NCI-H1092 (cell line): ENCODE results near the gene SLX4IP.

ENCODE experiments used
- DNase-seq: peaks from one replicate; lab custom pipeline; 2025; lab: John Stamatoyannopoulos, UW

Gene SLX4IP

DNA sequence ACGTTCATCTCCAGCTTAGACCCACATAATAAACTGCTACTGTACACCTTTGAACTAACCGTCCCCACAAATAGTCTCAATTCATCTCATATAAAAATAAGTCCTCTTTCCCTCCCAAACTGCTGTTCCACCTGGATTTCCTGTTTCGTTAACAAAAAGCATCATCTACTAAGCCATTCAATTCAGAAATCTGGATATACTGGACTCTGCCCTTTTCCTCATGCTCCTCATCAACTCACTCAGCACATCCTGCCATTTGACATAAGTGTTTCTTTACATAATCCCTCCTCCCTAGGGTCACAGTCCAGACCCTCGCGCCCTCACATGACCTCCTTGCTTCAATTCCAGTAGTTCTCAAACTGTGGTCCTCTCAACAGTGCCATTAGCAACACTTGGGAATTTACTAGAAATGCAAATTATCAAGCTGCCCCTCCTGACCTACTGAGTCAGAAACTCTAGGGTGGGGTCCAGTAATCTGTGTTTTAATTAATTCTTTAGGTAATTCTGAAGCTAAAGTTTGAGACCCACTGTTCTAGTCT is 5.6 kb upstream of the SLX4IP start:
- no peak for DNase-seq

DNA sequence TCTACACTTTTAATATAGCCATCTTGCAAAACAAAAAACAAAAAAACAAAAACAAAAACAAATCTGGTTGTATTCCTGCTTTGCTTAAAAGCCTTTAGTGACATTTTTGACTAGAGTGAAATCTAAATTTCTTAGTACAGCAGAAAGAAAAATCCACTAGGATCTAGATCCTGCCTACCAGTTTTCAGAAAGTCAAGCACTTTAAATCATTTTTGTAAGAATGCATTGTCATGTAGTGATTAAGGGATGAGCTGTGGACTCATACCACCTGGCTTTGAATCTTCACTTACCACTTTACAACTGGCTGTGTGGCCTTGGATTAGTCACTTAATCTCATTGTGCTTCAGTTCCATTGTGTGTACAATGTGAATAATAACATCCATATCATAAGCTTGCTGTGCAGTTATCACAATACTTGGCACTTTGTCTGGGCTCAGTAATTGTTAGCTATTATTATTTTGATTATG is 5.1 kb upstream of the SLX4IP start:
- DNase-seq: no peak

DNA sequence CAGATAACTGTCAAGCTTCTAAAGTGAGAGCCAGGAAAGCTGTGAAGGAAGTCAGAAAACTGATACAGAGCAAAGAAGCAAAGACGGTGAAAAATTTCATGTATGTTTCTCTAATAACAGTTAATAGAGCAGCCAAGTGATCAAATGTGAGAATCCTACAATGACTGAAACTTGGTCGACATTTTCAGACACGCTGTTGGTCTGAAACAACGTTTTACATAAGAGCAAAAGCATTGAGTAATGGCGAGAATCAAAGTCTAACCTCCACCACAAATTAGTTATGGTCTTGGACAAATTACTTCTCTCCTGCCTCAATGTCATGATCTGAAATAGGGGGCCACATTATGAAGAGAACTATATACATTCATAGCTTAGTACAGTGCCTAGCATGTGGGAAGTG is 4.4 kb upstream of the SLX4IP start:
- DNase-seq: no peak

DNA sequence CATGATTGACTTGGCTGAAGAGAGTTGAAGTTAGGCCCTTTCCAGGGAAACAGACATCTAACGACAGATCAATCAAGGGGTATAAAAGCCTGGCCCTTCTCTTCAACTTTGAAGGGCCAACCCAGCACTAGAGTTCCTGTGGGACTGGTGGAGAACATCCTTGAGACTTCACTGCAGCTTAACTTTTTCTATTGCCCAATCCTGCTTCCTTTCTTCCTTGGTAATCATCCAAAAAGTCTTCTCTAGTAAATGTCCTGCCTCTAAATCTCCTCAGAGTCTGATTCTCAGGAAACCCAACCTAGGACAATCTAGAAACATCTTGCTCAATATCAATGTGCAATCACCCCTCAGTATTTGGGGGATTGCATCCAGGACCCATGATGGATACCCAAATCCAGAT is 3.0 kb upstream of the SLX4IP start:
- no peak for DNase-seq

DNA sequence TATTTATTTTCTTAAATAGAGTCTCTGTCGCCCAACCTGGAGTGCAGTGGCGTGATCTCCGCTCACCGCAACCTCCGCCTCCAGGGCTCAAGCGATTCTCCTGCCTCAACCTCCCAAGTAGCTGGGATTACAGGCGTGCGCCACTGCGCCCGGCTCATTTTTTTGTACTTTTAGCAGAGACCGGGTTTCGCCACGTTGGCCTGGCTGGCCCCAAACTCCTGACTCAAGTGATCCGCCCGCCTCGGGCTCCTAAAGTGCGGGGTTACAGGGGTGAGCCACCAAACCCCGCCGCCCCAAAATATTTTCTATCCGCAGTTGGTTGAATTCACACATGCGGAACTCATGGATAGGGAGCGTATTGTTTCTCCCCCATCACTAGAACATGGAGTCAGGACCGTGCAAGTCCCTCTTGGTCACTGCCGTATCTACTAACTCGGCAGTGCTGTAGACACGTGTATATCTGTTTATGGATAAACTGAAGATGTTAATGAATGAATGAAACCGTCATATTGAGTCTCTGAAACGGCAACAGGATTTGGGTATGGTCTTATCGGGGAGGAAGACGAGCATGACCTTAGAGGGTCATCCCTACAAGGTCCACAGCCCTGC is 2.0 kb upstream of the SLX4IP start:
- no peak for DNase-seq

DNA sequence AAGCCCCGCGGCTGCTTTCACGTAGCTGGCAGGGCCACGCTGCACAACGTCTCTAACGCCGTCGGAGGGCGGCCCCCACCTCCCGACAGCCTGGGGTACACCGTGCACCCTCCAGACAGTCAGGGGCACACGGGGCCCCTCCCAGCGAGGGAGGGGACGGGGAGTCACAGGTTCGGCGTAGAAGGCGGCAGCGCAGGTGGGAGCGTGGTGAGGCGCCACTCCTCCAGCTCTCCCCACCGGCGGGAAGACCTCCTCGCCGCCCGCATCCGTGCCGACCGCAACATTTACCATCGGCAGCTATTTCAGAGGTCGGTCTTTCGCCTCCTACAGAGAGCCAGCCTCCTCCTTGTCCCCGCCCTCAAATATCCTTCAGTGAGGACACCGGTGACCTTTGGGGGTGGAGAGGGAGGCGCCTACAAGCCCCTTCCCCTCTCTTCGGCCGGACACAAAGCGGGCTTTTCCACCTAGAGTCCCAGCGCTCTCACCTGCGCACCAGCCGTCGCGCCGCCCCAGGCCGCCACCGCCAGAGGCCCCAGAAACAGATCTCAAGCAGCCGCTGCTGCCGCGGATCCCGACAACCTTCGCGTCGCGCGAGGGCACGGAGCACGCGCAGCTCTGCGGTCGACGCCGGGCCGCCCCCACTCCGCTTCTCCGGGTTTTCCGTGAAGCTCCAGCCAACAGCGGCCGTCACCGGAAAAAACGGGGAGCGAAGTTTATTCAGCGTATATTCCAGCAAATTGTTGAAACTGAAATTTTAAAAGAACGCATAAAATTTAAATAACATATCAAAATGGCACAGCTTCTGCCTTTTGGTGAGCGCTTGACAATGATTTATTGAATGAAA is 1.3 kb upstream of the SLX4IP start, which contains the start of gene MKKS:
TSS of gene MKKS (minus strand) at position 600 of the 844 bp plus-strand sequence. CDS start 20,708 bp downstream, outside the sequence.
- DNase-seq: peak; percentile 88

DNA sequence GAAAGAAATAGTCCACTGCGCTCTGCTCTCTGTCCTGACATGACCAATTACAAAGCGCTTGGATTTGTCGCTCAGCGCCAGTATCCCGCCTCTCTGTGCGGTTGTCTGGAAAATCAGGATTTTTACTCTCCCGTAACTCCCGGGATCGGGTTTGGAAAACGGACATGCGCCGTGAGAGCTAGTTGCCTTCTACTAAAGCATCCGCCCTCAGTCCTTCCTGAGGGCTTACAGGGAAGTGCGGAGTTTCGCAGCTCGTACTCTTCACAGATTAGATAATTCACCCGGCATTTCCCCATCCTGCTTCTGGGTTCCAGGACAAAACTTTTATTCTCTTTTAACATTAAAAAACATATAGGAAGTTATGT is 656 bp upstream of the SLX4IP start:
- DNase-seq: peak; percentile 99

DNA sequence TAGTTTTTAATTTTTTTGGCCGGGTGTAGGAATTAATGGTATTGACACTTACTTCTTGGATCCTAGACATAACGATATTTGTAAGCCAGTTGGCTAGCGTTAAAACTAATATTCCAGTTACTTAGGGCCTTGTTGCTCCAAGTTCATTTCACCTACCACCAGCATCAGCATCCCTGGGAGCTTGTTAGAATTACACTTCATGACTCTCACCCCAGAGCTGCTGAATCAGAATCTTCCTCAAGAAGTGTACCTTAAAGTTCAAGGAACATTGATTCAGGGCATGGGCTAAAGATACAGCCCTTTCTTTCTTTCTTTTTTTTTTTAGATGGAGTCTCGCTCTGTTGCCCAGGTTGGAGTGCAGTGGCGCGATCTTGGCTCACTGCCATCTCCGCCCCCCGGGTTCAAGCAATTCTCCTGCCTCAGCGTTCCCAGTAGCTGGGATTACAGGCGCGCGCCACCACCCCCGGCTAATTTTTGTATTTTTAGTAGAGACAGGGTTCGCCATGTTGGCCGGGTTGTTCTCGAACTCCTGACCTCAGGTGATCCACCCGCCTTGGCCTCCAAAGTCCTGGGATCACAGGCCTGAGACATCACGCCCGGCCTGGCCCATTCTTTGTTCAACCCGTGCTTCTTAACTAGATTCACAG is 1.1 kb downstream of the SLX4IP start:
- DNase-seq: no peak

DNA sequence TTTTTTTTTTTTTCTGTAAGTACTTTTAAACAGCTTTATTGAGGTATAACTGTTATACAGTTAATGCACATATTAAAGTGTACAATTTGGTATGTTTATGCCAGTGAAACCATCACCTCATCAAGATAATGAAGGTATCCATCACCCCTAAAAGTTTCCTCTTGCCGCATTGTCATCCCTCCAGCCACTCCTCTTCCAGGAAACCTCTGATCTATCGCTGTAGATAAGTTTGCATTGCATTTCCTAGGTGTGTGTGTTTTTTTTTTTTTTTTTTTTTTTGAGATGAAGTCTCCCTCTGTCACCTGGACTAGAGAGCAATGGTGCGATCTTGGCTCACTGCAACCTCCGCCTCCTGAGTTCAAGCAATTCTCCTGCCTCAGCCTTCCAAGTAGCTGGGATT is 3.1 kb downstream of the SLX4IP start:
- no peak for DNase-seq

DNA sequence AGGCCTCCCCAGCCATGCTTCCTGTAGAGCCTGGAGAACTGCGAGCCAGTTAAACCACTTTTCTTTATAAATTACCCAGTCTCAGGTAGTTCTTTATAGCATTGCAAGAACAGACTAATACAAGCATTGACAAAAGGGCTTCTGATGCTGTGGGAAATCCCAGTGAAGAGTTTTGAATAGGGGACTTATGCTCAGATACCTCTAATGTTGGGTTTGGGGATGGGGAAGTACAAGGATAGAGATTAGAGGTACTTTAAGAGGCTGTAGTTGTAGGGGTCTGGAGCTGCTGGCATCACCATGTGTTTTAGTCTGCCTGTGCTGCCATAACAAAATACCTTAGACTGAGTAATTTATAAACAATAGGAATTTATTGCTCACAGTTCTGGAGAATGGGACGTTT is 8.8 kb downstream of the SLX4IP start:
- no peak for DNase-seq

DNA sequence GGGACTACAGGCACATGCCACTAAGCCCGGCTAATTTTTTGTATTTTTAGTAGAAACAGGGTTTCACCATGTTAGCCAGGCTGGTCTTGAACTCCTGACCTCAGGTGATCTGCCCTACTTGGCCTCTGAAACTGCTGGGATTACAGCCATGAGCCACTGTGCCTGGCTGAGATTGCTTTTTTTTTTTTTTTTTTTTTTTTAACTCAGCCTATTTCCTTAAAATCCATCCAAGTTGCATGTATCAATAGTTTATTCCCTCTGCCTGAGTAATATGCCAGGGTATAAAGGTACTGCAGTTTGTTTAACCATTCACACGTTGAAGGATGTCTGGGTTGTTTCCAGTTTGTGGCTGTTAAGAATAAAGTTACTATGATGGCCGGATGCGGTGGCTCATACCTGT is 10.7 kb downstream of the SLX4IP start:
- no peak for DNase-seq

DNA sequence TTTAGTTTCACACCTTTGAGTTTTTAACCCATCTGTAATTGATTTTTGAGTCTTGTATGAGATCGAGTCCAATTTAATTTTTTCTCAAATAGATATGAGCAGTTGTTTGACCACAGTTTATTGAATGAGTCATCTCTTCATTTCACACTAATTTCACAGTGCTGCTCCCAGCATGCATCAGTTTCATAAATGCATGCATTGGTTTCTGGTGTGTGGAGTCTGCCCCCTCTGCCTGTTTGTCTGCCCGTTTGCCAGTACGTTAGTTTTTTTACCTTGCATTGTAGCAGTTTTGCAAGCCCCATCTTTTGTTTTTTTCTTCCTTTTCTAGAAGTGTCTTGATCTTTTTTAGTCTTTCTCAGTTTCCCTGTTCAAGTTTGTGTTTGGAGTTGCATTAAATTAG is 11.9 kb downstream of the SLX4IP start:
- no peak for DNase-seq

DNA sequence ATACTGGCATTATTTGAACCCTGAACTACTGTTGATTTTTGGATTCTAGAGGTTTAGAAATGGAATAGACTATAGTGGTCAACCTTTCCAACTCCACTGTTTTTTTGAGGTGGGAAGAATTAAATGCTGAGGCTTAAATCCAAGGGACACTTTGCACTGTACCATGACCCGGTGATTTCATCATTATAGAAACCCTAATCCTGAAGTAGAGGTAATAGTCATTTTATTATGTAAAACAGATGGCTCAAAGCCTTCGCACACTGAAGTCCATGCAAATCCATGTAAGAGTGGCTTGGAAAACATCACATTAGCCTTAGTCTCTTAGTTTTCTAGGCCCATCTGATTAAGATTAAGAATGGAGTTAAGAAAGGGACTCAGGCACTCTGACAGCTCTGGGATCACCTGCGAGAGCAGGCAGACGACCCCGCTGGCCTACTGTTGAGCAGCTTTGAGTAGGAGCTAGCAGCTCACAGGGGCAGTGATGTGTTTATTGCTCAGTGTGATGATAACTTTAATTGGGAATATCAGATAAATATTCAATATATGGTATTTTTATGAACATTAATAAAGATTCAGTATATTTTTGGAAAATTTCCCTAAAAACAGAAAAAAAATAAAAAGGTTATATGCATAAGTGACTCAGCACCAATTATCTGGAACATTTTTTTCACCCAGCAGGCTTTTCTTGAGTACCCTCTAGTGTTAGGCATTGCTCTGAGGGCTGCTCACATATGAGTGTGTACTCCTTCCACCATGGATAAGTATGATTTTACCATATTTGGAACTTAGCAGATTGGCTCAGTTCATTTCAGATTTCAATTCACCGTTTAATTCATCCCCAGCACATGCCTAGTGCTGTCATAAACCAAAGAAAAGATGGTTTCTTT is 13.4 kb downstream of the SLX4IP start:
- DNase-seq: no peak

DNA sequence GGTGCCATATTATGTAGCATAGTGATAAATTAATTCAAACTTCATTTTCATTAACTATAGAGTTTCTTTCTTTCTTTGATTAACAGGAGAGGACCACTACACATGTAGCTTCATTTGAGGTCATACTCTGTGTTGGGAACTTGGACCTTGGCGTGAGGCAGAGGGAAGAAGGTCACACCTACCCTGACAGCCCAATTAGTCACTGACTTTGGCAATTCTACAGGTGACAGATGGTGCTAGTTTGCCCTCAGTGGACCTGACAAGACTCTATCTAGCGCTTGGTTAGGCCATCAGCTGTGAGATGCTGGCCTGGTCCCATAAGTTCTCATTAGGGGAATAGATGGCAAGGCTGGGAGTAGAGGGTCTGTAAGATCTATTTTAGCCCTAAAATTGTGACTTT is 14.2 kb downstream of the SLX4IP start:
- DNase-seq: no peak

DNA sequence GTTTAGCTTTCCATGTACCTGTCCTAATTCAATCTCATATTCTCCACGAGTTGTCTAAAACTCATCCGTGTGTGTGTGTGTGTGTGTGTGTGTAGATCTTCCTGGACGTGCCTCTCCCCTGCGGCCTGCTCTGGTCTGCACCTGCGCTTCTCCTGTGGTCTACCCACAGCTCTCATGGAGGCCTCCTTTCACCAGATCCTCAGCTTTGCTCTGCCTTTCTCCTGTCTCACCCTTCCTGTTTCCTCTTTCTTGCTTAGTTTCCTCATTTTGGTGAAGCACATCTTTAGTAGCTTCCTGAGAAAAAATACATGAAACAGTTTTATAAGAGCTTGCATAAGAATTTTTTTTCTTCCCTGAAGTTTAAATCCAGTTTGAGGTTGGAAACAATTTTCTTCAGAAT is 18.1 kb downstream of the SLX4IP start:
- DNase-seq: no peak

DNA sequence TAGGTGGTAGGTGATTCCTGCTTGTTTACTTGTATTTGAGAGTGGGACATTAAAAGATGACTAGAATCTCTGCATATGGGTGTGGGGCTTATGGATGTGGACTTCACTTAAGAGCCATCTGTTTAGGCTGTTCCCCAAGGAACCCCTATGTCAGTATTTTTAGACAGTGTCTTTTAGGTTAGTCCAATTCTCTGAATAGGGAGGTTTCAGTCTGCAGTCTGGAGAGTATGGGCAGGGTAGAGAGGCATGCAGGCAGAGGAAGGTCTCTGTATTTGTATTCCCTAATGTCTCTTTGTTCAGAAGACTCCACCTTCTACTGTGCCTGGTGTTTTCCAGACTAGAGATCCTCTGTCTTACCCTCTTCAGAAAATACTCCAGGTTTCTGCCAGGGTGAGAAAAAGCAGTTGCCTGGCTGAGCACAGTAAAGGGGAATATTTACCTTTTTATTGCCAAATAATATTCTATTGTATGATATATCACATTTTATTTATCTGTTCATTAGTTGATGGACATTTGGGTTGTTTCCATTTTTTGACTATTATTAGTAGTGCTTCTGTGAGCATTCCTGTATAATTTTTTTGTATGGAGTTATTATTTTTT is 19.1 kb downstream of the SLX4IP start:
- no peak for DNase-seq

DNA sequence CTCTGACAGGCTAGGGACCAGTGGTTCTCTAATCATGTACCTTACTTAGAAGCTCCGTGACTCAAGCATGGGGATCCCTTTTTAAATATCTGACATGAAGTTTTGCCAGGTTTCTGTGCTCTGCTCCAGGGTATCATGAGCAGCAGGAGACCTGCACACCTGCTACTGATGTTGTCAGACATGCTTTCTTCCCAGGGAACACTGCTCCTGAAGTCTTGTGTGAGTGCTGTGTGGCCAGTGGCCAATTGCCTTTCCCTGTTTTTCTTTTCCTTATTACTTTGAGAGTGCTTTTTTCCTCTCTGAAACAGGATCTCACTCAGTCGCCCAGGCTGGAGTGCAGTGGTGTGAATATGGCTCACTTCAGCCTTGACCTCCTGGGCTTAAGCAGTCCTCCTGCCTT is 26.4 kb downstream of the SLX4IP start:
- DNase-seq: no peak

DNA sequence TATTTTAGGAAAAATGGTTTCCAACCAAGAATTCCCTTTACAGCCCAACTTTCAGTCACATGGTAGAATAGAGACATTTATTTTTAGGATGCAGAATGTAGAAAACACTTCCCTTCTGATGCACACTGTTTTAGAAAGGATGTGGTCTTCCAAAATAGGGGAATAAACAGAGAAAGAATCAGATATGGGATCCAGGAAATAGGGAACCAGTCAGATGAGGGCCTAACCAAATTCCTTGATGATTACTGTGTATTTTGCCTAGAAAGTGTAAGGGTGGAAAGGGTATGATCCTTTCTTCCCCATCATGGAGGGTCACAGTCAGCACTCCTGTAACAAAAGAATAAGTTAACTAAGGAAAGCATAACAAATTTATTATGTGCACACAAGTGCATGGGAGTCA is 27.4 kb downstream of the SLX4IP start:
- DNase-seq: no peak

DNA sequence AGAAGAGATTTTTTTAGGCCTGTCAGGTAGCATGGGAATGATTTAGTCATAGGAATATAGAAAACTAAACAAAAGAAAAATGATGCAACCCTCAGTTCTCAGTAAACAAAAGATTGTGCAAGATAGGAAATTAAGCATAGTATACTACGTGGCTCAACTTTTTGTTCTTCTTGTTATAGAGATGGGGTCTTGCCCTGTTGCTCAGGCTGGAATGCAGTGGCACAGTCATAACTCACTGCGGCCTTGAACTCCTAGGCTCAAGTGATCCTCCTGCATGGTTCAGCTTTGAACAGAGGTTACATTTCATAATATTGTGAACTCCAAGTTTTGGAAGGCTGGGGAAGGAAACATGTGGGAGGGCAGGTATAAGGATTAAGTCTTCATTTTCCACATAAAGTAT is 28.5 kb downstream of the SLX4IP start:
- no peak for DNase-seq

DNA sequence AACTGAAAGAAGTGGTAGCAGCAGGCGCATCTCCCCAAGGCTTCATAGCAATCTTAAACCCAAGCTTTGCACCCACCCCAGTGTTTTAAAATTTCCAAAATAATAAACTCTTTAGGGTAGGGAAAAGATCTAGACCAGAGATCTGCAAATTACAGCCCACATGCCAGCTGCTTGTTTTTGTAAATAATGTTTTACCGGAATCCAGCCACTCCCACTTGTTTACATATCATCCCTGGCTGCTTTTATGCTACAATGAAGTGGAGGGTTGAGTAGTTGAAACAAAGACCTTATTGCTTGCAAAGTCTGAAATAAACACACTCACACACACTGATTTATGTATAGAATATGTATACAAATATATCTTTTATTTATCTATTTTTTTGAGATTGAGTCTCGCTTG is 30.0 kb downstream of the SLX4IP start:
- no peak for DNase-seq

DNA sequence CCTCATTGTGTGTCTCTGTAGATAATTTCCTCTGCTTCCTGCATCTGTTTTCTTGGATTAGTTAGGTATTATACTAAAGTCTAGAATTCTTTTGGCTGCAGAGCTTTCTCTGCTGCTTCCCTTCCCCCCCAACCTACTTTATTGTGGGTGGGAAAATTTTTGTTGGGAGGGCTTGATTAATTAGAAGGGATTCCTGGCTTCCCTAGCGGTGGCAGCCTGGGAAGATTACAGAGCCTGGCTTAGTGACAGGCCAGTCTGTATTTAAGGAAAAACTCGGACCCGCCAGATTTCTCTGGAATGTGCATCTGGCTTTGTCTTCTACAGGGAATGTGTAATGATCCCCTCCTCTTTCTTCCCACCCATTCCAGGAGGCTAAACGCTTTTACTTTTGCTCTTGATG is 31.2 kb downstream of the SLX4IP start:
- DNase-seq: no peak
